SK-N-SH (cell line): Measurements from ENCODE around the gene INSYN1. TPM values are rescaled to one million over a fixed set of nuclear protein-coding genes. Genes with fewer than 3 reads are reported as not detected.

Source experiments
- CTCF ChIA-PET: fragments of 300-600, 350-600 bp; formaldehyde crosslinking; extraction: SDS; loops from one replicate; lab custom pipeline; 2021; lab: Yijun Ruan, JAX
- POLR2A ChIA-PET: fragments of 350-600 bp; sonication (Branson Sonifier 250); formaldehyde crosslinking; extraction: SDS; loops from one replicate; lab custom pipeline; 2020; ENCODE audit warnings: antibody characterized with exemption, inconsistent platforms; lab: Yijun Ruan, JAX
- DNase-seq: peaks from one replicate; pipeline ENCODE4 v3.0.0; 2012
- H2AFZ ChIP-seq: fragments of 200-600 bp; sonication (generic); 2 replicates; pipeline ENCODE4 v1.8.1; 2016; ENCODE audit warnings: antibody characterized with exemption, mild to moderate bottlenecking, low read depth
- H3F3A ChIP-seq: fragments of 200-600 bp; sonication (generic); replicated peaks from 2 replicates; pipeline ENCODE3; 2016; ENCODE audit warnings: antibody characterized with exemption, mild to moderate bottlenecking; ENCODE audit not compliant: insufficient read depth
- H3K27ac ChIP-seq, 2 experiments: fragments of 200-500 bp in 1 of 2; fragments of 200-600 bp in 1 of 2; sonication (Bioruptor generic) in 1 of 2; sonication (generic), shearing (Covaris generic) in 1 of 2; 2 replicates each; pipeline versions ENCODE4 v1.5.1 to v1.6.1; 2014 to 2016; ENCODE audit warnings: low read depth in 2 of 2, inconsistent platforms in 1 of 2, low read length in 1 of 2, mild to moderate bottlenecking in 1 of 2, mixed read lengths in 1 of 2
- H3K27me3 ChIP-seq: fragments of 200-600 bp; sonication (generic), shearing (Covaris generic); 2 replicates; pipeline ENCODE4 v1.6.1; 2016; ENCODE audit warnings: mixed run types; ENCODE audit not compliant: insufficient read depth
- H3K36me3 ChIP-seq, 2 experiments: fragments of 200-500 bp in 1 of 2; fragments of 200-600 bp in 1 of 2; sonication (Bioruptor generic) in 1 of 2; sonication (generic) in 1 of 2; replicated peaks in 1 of 2; 2 replicates each; pipeline versions ENCODE3 to v1.5.1; 2014 to 2016; ENCODE audit warnings: low read length in 1 of 2, mild to moderate bottlenecking in 1 of 2; ENCODE audit not compliant: insufficient read depth in 2 of 2, control insufficient read depth in 1 of 2
- H3K4me1 ChIP-seq, 2 experiments: fragments of 200-500 bp in 1 of 2; fragments of 200-600 bp in 1 of 2; sonication (Bioruptor generic) in 1 of 2; sonication (generic), shearing (Covaris generic) in 1 of 2; 2 replicates each; pipeline versions ENCODE4 v1.5.1 to v1.6.1; 2014 to 2016; ENCODE audit warnings: low read depth in 1 of 2, low read length in 1 of 2, mixed run types in 1 of 2; ENCODE audit not compliant: insufficient read depth in 2 of 2, control insufficient read depth in 1 of 2
- H3K4me2 ChIP-seq: fragments of 200-600 bp; sonication (generic), shearing (Covaris generic); 2 replicates; pipeline ENCODE4 v1.6.1; 2017; ENCODE audit warnings: mixed run types
- H3K4me3 ChIP-seq, 2 experiments: fragments of 200-500 bp in 1 of 2; fragments of 200-600 bp in 1 of 2; sonication (Bioruptor generic) in 1 of 2; sonication (generic), shearing (Covaris generic) in 1 of 2; 2 replicates each; pipeline versions ENCODE4 v1.5.1 to v1.8.1; 2014 to 2016; ENCODE audit warnings: low read depth in 2 of 2, inconsistent platforms in 1 of 2, low read length in 1 of 2, mild to moderate bottlenecking in 1 of 2, mixed read lengths in 1 of 2, moderate library complexity in 1 of 2
- H3K79me2 ChIP-seq: fragments of 200-600 bp; sonication (generic); 2 replicates; pipeline ENCODE4 v1.8.1; 2017; ENCODE audit warnings: mild to moderate bottlenecking; ENCODE audit not compliant: insufficient read depth
- H3K9ac ChIP-seq: fragments of 200-600 bp; sonication (generic); 2 replicates; pipeline ENCODE4 v1.6.1; 2017; ENCODE audit warnings: mixed run types
- H3K9me2 ChIP-seq: fragments of 200-600 bp; sonication (generic); 2 replicates; pipeline ENCODE4 v1.6.1; 2017; ENCODE audit warnings: mixed run types
- H3K9me3 ChIP-seq: fragments of 200-600 bp; sonication (generic); 2 replicates; pipeline ENCODE4 v1.6.1; 2017; ENCODE audit warnings: mixed run types, mild to moderate bottlenecking, moderate library complexity
- H4K20me1 ChIP-seq: fragments of 200-600 bp; sonication (generic); 2 replicates; pipeline ENCODE4 v1.6.1; 2017; ENCODE audit warnings: mild to moderate bottlenecking, mixed run types; ENCODE audit not compliant: insufficient read depth
- CHD2 ChIP-seq: fragments of 150-350 bp; IDR thresholded peaks from 2 replicates; pipeline ENCODE4 v1.6.1; 2018; ENCODE audit warnings: low read length; ENCODE audit not compliant: partially characterized antibody
- EP300 ChIP-seq, 2 experiments: IDR thresholded peaks; 2 replicates each; pipeline versions ENCODE4 v1.4.0 to v1.6.1; 2012; ENCODE audit warnings: borderline replicate concordance in 1 of 2, low read depth in 1 of 2, low read length in 1 of 2
- FOXJ3 ChIP-seq: sonication (generic); formaldehyde crosslinking; IDR thresholded peaks from 2 replicates; pipeline ENCODE4 v1.5.1; 2020; ENCODE audit warnings: mild to moderate bottlenecking, missing genetic modification reagents
- GABPA ChIP-seq: IDR thresholded peaks from 2 replicates; pipeline ENCODE4 v1.4.0; 2012; ENCODE audit warnings: low read depth, mild to moderate bottlenecking
- POLR2AphosphoS5 ChIP-seq: IDR thresholded peaks from 2 replicates; pipeline ENCODE4 v1.6.1; 2012; ENCODE audit warnings: low read depth, low read length
- RAD21 ChIP-seq: IDR thresholded peaks from 2 replicates; pipeline ENCODE4 v1.6.1; 2012; ENCODE audit warnings: mild to moderate bottlenecking, low read length
- RCOR1 ChIP-seq: fragments of 150-350 bp; IDR thresholded peaks from 2 replicates; pipeline ENCODE4 v1.6.1; 2017; ENCODE audit warnings: antibody characterized with exemption, low read length
- RFX5 ChIP-seq: IDR thresholded peaks from 2 replicates; pipeline ENCODE4 v1.6.1; 2012; ENCODE audit warnings: mild to moderate bottlenecking, improper control_type of control experiment, low read length
- SIN3A ChIP-seq: IDR thresholded peaks from 2 replicates; pipeline ENCODE4 v1.6.1; 2012; ENCODE audit warnings: low read depth, mild to moderate bottlenecking, low read length, moderate library complexity, borderline replicate concordance
- SMC3 ChIP-seq: IDR thresholded peaks from 2 replicates; pipeline ENCODE4 v1.6.1; 2012; ENCODE audit warnings: low read depth, low read length, improper control_type of control experiment
- TAF1 ChIP-seq: IDR thresholded peaks from 2 replicates; pipeline ENCODE4 v1.6.1; 2012; ENCODE audit warnings: low read depth, mild to moderate bottlenecking, low read length, moderate library complexity, borderline replicate concordance
- TCF12 ChIP-seq: IDR thresholded peaks from 2 replicates; pipeline ENCODE4 v1.4.0; 2012
- WGBS: methylation state at CpG from one replicate; pipeline ENCODE4 v1.1.6; 2017; ENCODE audit warnings: low lambda C conversion rate; 5-methylcytosine and 5-hydroxymethylcytosine counted together
- polyA plus RNA-seq, 3 experiments: library from polyadenylated mRNA; depleted of rRNA; stranded (reverse); fragments of >200 nt; gene quantifications; 2 replicates each; pipeline ENCODE4 v1.2.3, GENCODE V29; 2012
- TF ChIP-seq, protein P1 (sequence below): fragments of 150-350 bp; IDR thresholded peaks from 2 replicates; pipeline ENCODE4 v1.6.1; 2016; ENCODE audit warnings: mild to moderate bottlenecking, low read depth, low read length
- TF ChIP-seq, protein P2 (sequence below): IDR thresholded peaks from 2 replicates; pipeline ENCODE4 v1.4.0; 2012; ENCODE audit warnings: low read depth, borderline replicate concordance
- TF ChIP-seq, protein P3 (sequence below): IDR thresholded peaks from 2 replicates; pipeline ENCODE4; 2012
- TF ChIP-seq, protein P4 (sequence below): IDR thresholded peaks from 2 replicates; pipeline ENCODE4 v1.6.1; 2012; ENCODE audit warnings: mild to moderate bottlenecking, low read depth, low read length, moderate library complexity
- TF ChIP-seq, protein P5 (sequence below): fragments of 150-350 bp; IDR thresholded peaks from 2 replicates; pipeline ENCODE4 v1.6.1; 2017; ENCODE audit warnings: antibody characterized with exemption, low read length, low read depth, borderline replicate concordance
- TF ChIP-seq, protein P6 (sequence below): IDR thresholded peaks from 2 replicates; pipeline ENCODE4 v1.4.0; 2012; ENCODE audit warnings: low read depth, borderline replicate concordance

Gene INSYN1
- polyA plus RNA-seq, 1 of the 3 experiments (the other 2 are of a cell fraction): 3.7 TPM

DNA sequence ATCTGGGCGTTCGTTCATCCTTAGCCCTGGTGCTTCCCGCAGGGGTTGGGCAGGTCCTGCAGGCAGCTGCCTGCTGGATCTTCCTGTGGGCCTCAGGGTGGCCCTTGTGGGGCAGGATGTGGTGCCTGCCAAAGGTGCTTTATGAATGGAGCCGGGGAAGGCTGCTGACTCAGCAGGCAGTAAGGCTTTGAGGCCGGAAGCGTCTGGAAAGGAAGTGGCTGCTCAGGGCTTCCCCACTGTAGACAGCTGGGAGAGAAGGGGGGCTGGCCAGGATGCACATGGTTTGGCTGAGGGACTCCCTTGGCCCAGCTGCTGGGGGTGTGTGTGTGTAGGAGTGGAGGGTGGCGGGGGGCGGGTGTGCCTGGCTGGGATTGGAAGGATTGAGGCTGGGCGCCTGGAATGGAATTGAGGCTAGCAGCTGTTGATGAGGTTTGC lies 56.1 kb downstream of the INSYN1 start (continued):
- TF ChIP-seq, protein P1, sequence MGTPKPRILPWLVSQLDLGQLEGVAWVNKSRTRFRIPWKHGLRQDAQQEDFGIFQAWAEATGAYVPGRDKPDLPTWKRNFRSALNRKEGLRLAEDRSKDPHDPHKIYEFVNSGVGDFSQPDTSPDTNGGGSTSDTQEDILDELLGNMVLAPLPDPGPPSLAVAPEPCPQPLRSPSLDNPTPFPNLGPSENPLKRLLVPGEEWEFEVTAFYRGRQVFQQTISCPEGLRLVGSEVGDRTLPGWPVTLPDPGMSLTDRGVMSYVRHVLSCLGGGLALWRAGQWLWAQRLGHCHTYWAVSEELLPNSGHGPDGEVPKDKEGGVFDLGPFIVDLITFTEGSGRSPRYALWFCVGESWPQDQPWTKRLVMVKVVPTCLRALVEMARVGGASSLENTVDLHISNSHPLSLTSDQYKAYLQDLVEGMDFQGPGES: no peak
- TF ChIP-seq, protein P2, sequence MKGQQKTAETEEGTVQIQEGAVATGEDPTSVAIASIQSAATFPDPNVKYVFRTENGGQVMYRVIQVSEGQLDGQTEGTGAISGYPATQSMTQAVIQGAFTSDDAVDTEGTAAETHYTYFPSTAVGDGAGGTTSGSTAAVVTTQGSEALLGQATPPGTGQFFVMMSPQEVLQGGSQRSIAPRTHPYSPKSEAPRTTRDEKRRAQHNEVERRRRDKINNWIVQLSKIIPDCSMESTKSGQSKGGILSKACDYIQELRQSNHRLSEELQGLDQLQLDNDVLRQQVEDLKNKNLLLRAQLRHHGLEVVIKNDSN: no peak
- TF ChIP-seq CHD2 (no peak), RFX5 (no peak)
- TF ChIP-seq, protein P3, sequence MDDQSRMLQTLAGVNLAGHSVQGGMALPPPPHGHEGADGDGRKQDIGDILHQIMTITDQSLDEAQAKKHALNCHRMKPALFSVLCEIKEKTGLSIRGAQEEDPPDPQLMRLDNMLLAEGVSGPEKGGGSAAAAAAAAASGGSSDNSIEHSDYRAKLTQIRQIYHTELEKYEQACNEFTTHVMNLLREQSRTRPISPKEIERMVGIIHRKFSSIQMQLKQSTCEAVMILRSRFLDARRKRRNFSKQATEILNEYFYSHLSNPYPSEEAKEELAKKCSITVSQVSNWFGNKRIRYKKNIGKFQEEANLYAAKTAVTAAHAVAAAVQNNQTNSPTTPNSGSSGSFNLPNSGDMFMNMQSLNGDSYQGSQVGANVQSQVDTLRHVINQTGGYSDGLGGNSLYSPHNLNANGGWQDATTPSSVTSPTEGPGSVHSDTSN: peak; percentile 83

DNA sequence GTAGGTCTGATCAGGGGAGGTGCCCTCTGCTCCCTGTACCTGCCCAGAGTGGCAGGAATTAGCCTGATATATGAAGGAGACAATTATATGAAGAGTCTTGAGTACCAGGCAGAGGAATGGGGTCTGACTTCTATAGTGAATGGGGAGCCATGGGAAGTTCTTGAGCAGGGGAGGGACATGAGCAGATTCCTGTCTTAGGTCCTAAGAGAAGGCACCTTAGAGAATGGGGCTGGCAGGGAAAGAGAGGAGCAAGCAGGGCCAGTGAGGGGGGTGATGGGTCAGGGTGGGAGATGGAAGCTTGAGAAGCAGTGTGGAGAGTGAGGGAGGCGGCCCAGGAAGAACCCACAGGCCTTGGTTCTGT lies 56.5 kb downstream of the INSYN1 start:
- Histone ChIP-seq H2AFZ (no peak overlapping the region), H3K9ac (peak overlapping the region; percentile 24; the same call in 1 of the 2 replicates), H3K4me3 (peak overlapping the region in 1 of 2 experiments; percentile 13; a peak in 1 of 4 replicates), H3K27me3 (no peaks in the 10 kb centered on the region), H3K9me2 (no peaks in the 10 kb centered on the region), H4K20me1 (peaks cover 98% of the 10 kb centered on the region), H3K79me2 (peaks cover 99% of the 10 kb centered on the region), H3K4me2 (peak overlapping the region; percentile 36), H3K27ac (peak overlapping the region; percentile 58 to 69), H3K9me3 (no peaks in the 10 kb centered on the region), H3K4me1 (peaks cover 9 to 21% of the 10 kb centered on the region in 2 experiments; a peak in 2 of 4 replicates), H3K36me3 (peaks cover 0 to 9% of the 10 kb centered on the region in 2 experiments), H3F3A (peaks cover 20% of the 10 kb centered on the region)
- 85% methylated on average over 1 of the region's 1 CpG for WGBS
- ChIA-PET POLR2A (interaction anchor here (0.9 to 1.3 kb wide), 2 partner anchors 12 kb away, joined by 3 read pairs; no protein-coding TSS in a partner anchor), CTCF (interaction anchor here (0.8 to 15.0 kb wide), 8 partner anchors 9 to 456 kb away, joined by 3 to 418 read pairs (median 11); partner anchors contain the start of genes CD276 and NPTN)
- no peak for DNase-seq
- TF ChIP-seq, protein P3: no peak
- TF ChIP-seq RCOR1 (no peak), EP300 (IDR thresholded peaks at IDR 0.05; ENCODE audit: borderline replicate concordance in 1 of 2, low read depth in 1 of 2, low read length in 1 of 2) (no peak), CHD2 (no peak), RAD21 (no peak), POLR2AphosphoS5 (no peak), TAF1 (no peak), GABPA (no peak), TCF12 (no peak), SIN3A (no peak), FOXJ3 (CRISPR knock-in tag) (no peak), SMC3 (no peak)
- TF ChIP-seq, protein P4, sequence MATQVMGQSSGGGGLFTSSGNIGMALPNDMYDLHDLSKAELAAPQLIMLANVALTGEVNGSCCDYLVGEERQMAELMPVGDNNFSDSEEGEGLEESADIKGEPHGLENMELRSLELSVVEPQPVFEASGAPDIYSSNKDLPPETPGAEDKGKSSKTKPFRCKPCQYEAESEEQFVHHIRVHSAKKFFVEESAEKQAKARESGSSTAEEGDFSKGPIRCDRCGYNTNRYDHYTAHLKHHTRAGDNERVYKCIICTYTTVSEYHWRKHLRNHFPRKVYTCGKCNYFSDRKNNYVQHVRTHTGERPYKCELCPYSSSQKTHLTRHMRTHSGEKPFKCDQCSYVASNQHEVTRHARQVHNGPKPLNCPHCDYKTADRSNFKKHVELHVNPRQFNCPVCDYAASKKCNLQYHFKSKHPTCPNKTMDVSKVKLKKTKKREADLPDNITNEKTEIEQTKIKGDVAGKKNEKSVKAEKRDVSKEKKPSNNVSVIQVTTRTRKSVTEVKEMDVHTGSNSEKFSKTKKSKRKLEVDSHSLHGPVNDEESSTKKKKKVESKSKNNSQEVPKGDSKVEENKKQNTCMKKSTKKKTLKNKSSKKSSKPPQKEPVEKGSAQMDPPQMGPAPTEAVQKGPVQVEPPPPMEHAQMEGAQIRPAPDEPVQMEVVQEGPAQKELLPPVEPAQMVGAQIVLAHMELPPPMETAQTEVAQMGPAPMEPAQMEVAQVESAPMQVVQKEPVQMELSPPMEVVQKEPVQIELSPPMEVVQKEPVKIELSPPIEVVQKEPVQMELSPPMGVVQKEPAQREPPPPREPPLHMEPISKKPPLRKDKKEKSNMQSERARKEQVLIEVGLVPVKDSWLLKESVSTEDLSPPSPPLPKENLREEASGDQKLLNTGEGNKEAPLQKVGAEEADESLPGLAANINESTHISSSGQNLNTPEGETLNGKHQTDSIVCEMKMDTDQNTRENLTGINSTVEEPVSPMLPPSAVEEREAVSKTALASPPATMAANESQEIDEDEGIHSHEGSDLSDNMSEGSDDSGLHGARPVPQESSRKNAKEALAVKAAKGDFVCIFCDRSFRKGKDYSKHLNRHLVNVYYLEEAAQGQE: no peak
- TF ChIP-seq, protein P2: no peak
- TF ChIP-seq, protein P5, sequence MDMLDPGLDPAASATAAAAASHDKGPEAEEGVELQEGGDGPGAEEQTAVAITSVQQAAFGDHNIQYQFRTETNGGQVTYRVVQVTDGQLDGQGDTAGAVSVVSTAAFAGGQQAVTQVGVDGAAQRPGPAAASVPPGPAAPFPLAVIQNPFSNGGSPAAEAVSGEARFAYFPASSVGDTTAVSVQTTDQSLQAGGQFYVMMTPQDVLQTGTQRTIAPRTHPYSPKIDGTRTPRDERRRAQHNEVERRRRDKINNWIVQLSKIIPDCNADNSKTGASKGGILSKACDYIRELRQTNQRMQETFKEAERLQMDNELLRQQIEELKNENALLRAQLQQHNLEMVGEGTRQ: no peak
- TF ChIP-seq, protein P6, sequence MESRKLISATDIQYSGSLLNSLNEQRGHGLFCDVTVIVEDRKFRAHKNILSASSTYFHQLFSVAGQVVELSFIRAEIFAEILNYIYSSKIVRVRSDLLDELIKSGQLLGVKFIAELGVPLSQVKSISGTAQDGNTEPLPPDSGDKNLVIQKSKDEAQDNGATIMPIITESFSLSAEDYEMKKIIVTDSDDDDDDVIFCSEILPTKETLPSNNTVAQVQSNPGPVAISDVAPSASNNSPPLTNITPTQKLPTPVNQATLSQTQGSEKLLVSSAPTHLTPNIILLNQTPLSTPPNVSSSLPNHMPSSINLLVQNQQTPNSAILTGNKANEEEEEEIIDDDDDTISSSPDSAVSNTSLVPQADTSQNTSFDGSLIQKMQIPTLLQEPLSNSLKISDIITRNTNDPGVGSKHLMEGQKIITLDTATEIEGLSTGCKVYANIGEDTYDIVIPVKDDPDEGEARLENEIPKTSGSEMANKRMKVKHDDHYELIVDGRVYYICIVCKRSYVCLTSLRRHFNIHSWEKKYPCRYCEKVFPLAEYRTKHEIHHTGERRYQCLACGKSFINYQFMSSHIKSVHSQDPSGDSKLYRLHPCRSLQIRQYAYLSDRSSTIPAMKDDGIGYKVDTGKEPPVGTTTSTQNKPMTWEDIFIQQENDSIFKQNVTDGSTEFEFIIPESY: no peak
